ENCODE results near the gene GPR158. TPM values are rescaled to one million over a fixed set of nuclear protein-coding genes. Genes with fewer than 3 reads are reported as not detected.
A peak's percentile ranks its signal among the peaks of the same experiment; 100 is the strongest.

The GPR158 gene
- total RNA-seq, 1 experiment from 2014 or later, result 12.2 TPM

DNA sequence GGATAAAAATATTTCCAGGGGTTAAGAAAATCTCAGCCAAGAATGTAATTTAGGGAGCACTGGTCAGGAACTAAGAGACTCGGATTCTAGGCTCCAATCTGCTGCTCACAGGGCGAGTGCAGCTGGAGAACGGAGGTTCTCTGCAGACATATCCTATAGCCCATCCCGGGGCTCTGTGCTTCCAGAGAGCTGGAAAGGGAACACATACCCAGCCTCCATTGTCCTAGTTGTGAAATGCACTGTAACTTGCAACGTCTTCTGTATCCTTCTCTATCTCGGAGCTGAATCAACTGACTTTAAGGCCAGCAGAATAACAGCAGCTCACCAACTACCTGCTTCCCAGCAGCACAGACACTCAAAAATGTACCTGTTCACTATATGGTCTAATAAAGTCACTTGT is 408.2 kb downstream of the GPR158 start:
- intact Hi-C loops (cut with micrococcal nuclease; ENCODE audit: unreplicated experiment), result no loop called here
- Histone ChIP-seq H3K4me3 (no peak overlapping the region), H3K4me2 (no peak overlapping the region), H3K36me3 (ENCODE audit: low read depth) (no peaks in the 10 kb centered on the region), H3F3A (ENCODE audit: insufficient read depth, low read depth) (no peaks in the 10 kb centered on the region), H3K9me2 (ENCODE audit: insufficient read depth) (no peaks in the 10 kb centered on the region), H4K20me1 (ENCODE audit: insufficient read depth) (no peaks in the 10 kb centered on the region), H2AFZ (no peak overlapping the region), H3K27me3 (ENCODE audit: insufficient read depth, low read depth) (no peaks in the 10 kb centered on the region), H3K9me3 (ENCODE audit: insufficient read depth, low read depth) (no peaks in the 10 kb centered on the region), H3K4me1 (replicated peaks; ENCODE audit: insufficient read depth) (no peaks in the 10 kb centered on the region), H3K27ac (no peak overlapping the region), H3K79me2 (ENCODE audit: low read depth) (no peaks in the 10 kb centered on the region)
- CTCF ChIA-PET, result no interaction called here
- TF ChIP-seq, protein P1, sequence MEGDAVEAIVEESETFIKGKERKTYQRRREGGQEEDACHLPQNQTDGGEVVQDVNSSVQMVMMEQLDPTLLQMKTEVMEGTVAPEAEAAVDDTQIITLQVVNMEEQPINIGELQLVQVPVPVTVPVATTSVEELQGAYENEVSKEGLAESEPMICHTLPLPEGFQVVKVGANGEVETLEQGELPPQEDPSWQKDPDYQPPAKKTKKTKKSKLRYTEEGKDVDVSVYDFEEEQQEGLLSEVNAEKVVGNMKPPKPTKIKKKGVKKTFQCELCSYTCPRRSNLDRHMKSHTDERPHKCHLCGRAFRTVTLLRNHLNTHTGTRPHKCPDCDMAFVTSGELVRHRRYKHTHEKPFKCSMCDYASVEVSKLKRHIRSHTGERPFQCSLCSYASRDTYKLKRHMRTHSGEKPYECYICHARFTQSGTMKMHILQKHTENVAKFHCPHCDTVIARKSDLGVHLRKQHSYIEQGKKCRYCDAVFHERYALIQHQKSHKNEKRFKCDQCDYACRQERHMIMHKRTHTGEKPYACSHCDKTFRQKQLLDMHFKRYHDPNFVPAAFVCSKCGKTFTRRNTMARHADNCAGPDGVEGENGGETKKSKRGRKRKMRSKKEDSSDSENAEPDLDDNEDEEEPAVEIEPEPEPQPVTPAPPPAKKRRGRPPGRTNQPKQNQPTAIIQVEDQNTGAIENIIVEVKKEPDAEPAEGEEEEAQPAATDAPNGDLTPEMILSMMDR (conservative IDR thresholded peaks at IDR 0.05), result no peak
- TF ChIP-seq EZH2 (IDR thresholded peaks at IDR 0.05; ENCODE audit: low read depth), result no peak
- DNase-seq, result no peak
- BruUV-seq (replicated peaks), result no TSS peak
- POLR2A ChIA-PET (ENCODE audit: unreplicated experiment), result no interaction called here

DNA sequence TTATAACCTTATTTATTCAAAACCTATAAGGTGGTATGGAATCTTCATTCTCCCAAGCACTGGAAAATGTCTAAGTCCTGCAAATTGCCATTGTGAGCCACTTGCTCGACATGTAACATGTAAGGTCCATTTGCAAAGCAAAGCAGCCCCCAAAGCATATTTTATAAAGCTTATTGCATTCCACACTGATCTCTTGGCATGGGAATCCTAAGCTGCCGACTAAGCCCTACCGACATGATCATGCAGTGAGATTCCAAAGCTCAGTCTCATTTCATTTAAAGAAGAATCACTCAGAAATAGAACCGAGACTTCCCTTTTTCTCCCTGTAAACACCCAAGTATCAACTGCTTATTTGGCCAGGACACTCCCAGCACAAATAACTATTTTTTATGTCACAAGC is 425.9 kb downstream of the GPR158 start:
- BruUV-seq (replicated peaks), result no TSS peak
- intact Hi-C loops (cut with micrococcal nuclease; ENCODE audit: unreplicated experiment), result no loop called here
- H3K9me2 ChIP-seq (ENCODE audit: insufficient read depth), result no peaks in the 10 kb centered on the region
- H3K9me3 ChIP-seq (ENCODE audit: insufficient read depth, low read depth), result no peaks in the 10 kb centered on the region
- H3F3A ChIP-seq (ENCODE audit: insufficient read depth, low read depth), result no peaks in the 10 kb centered on the region
- DNase-seq, result no peak
- CTCF ChIA-PET, result no interaction called here
- no peaks in the 10 kb centered on the region for H3K27me3 ChIP-seq (ENCODE audit: insufficient read depth, low read depth)
- no peak overlapping the region for H3K4me3 ChIP-seq
- no peaks in the 10 kb centered on the region for H3K4me1 ChIP-seq (replicated peaks; ENCODE audit: insufficient read depth)
- no peak overlapping the region for H3K27ac ChIP-seq
- no peaks in the 10 kb centered on the region for H3K79me2 ChIP-seq (ENCODE audit: low read depth)
- no peak overlapping the region for H3K4me2 ChIP-seq
- TF ChIP-seq EZH2 (IDR thresholded peaks at IDR 0.05; ENCODE audit: low read depth), result no peak
- TF ChIP-seq, protein P1 (conservative IDR thresholded peaks at IDR 0.05), result no peak
- POLR2A ChIA-PET (ENCODE audit: unreplicated experiment), result no interaction called here
- no peaks in the 10 kb centered on the region for H3K36me3 ChIP-seq (ENCODE audit: low read depth)
- H4K20me1 ChIP-seq (ENCODE audit: insufficient read depth), result no peaks in the 10 kb centered on the region
- H2AFZ ChIP-seq, result no peak overlapping the region

DNA sequence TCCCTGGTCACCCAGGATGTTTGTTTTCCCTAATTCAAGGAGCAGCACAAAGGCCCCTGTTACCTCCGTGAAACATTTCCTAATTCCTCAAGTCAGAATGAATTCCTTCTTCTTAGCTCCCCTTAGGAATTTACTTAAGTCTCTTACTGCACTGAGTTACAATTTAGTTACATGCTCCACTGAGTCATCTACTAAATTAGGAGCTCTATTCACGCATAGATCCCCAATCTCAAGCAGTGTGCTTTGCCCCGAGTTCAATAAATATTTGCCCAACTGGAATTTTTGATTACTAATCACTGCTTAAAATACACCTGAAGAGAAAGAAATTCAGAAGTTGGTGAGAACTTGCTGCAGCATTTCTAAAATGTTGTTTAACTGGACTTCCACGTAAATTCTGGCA is 429.8 kb downstream of the GPR158 start:
- intact Hi-C loops (cut with micrococcal nuclease; ENCODE audit: unreplicated experiment), result no loop called here

More for the DNA sequence above, 429.8 kb downstream of the GPR158 start:
- Histone ChIP-seq H4K20me1 (ENCODE audit: insufficient read depth) (no peaks in the 10 kb centered on the region), H3K79me2 (ENCODE audit: low read depth) (no peaks in the 10 kb centered on the region), H2AFZ (no peak overlapping the region), H3K4me2 (no peak overlapping the region), H3K9me2 (ENCODE audit: insufficient read depth) (no peaks in the 10 kb centered on the region), H3K27ac (no peak overlapping the region), H3K9me3 (ENCODE audit: insufficient read depth, low read depth) (no peaks in the 10 kb centered on the region), H3F3A (ENCODE audit: insufficient read depth, low read depth) (no peaks in the 10 kb centered on the region), H3K27me3 (ENCODE audit: insufficient read depth, low read depth) (no peaks in the 10 kb centered on the region), H3K4me3 (no peak overlapping the region), H3K36me3 (ENCODE audit: low read depth) (no peaks in the 10 kb centered on the region), H3K4me1 (replicated peaks; ENCODE audit: insufficient read depth) (no peaks in the 10 kb centered on the region)
- ChIA-PET CTCF (no interaction called here), POLR2A (ENCODE audit: unreplicated experiment) (no interaction called here)
- DNase-seq, result peak in 1 of 2 experiments; percentile 34
- no TSS peak for BruUV-seq (replicated peaks)
- no peak for TF ChIP-seq EZH2 (IDR thresholded peaks at IDR 0.05; ENCODE audit: low read depth)
- TF ChIP-seq, protein P1 (conservative IDR thresholded peaks at IDR 0.05), result no peak
